HL-60 (cell line): ENCODE data around the gene BMP8B.

Experiments
- DNase-seq, 2 experiments: peaks; one replicate each; pipeline ENCODE4 v3.0.0-alpha.2; 2010 to 2020; ENCODE audit warnings: low read depth in 1 of 2, low spot score in 1 of 2
- H3K27ac ChIP-seq: fragments of 250-450 bp; sonication (Bioruptor Pico); replicated peaks from 2 replicates; pipeline ENCODE4 v1.5.1; 2020; ENCODE audit warnings: mild to moderate bottlenecking, moderate library complexity
- H3K27me3 ChIP-seq: fragments of 250-450 bp; sonication (Bioruptor Pico); 2 replicates; pipeline ENCODE4 v1.5.1; 2021; ENCODE audit warnings: mild to moderate bottlenecking, moderate library complexity; ENCODE audit not compliant: insufficient read depth, poor library complexity, severe bottlenecking
- H3K4me3 ChIP-seq: replicated peaks from 2 replicates; pipeline ENCODE4 v1.5.1; 2011; ENCODE audit warnings: mild to moderate bottlenecking, control low read depth, low read length; ENCODE audit not compliant: insufficient read depth
- CTCF ChIP-seq: IDR thresholded peaks from one replicate; pipeline ENCODE4 v1.5.1; 2011; ENCODE audit warnings: low read length, control low read depth, inconsistent platforms; ENCODE audit not compliant: insufficient read depth
- GABPA ChIP-seq: IDR thresholded peaks from 2 replicates; pipeline ENCODE4 v1.6.1; 2012; ENCODE audit warnings: low read depth
- POLR2AphosphoS5 ChIP-seq: IDR thresholded peaks from 2 replicates; pipeline ENCODE4 v1.6.1; 2012; ENCODE audit warnings: low read depth
- REST ChIP-seq: IDR thresholded peaks from 2 replicates; pipeline ENCODE4 v1.6.1; 2012; ENCODE audit warnings: low read depth; ENCODE audit not compliant: insufficient replicate concordance
- SPI1 ChIP-seq: IDR thresholded peaks from 2 replicates; pipeline ENCODE4 v1.6.1; 2012; ENCODE audit warnings: low read depth, mild to moderate bottlenecking, borderline replicate concordance

BMP8B gene

GRCh38 chr1:39757501-39757900 is 31.2 kb downstream of the BMP8B start:
- H3K4me3 ChIP-seq, result no peak overlapping the region
- H3K27me3 ChIP-seq, result no peaks in the 10 kb centered on the region
- TF ChIP-seq GABPA, result no peak
- TF ChIP-seq SPI1, result no peak
- TF ChIP-seq POLR2AphosphoS5, result no peak
- TF ChIP-seq REST, result no peak
- TF ChIP-seq CTCF, result no peak
- no peak for DNase-seq
- H3K27ac ChIP-seq, result no peak overlapping the region

GRCh38 chr1:39755965-39756659 is 32.6 kb downstream of the BMP8B start:
- DNase-seq, result no peak
- Histone ChIP-seq H3K4me3 (no peak overlapping the region), H3K27ac (no peak overlapping the region), H3K27me3 (no peaks in the 10 kb centered on the region)
- TF ChIP-seq CTCF (no peak), SPI1 (no peak), REST (no peak), POLR2AphosphoS5 (no peak), GABPA (no peak)

GRCh38 chr1:39754906-39755504 is 33.7 kb downstream of the BMP8B start:
- no peak overlapping the region for H3K4me3 ChIP-seq
- TF ChIP-seq POLR2AphosphoS5 (no peak), SPI1 (no peak), GABPA (no peak), REST (no peak), CTCF (no peak)
- DNase-seq, result no peak
- no peaks in the 10 kb centered on the region for H3K27me3 ChIP-seq
- no peak overlapping the region for H3K27ac ChIP-seq
